ENCODE results near the gene BBX. TPM values are rescaled to one million over a fixed set of nuclear protein-coding genes. Genes with fewer than 3 reads are reported as not detected.

BBX gene
- polyA plus RNA-seq, 1 donor from 2014 or later = 23.8 TPM

DNA sequence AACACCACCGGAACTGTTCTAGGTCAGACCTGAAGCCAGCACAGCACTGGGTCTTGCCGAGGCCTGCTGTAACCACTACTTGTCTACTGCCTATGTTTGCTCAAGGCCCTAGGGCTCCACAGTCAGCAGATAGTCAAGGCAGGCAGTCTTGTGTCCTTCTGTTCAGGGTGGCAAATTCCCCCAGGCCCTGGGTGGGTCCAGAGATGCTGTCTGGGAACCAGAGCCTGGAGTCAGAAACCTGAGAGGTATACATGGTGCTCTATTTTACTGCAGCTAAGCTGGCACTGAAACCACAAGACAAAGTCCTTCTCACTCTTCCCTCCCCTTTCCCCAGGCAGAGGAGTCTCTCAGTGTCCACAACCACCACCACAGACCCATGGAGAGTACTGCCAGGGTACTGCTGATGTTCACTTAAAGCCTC, 89.9 kb downstream of the BBX start:
- H3K27me3 ChIP-seq (ENCODE audit: insufficient read depth, low read depth, low read length) = no peaks in the 10 kb centered on the region
- H4K20me1 ChIP-seq (ENCODE audit: insufficient read depth) = no peaks in the 10 kb centered on the region
- H3K4me2 ChIP-seq (ENCODE audit: low read length) = no peak overlapping the region
- TF ChIP-seq, protein P1, sequence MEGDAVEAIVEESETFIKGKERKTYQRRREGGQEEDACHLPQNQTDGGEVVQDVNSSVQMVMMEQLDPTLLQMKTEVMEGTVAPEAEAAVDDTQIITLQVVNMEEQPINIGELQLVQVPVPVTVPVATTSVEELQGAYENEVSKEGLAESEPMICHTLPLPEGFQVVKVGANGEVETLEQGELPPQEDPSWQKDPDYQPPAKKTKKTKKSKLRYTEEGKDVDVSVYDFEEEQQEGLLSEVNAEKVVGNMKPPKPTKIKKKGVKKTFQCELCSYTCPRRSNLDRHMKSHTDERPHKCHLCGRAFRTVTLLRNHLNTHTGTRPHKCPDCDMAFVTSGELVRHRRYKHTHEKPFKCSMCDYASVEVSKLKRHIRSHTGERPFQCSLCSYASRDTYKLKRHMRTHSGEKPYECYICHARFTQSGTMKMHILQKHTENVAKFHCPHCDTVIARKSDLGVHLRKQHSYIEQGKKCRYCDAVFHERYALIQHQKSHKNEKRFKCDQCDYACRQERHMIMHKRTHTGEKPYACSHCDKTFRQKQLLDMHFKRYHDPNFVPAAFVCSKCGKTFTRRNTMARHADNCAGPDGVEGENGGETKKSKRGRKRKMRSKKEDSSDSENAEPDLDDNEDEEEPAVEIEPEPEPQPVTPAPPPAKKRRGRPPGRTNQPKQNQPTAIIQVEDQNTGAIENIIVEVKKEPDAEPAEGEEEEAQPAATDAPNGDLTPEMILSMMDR (IDR thresholded peaks at IDR 0.05; ENCODE audit: poor library complexity, severe bottlenecking) = no peak
- no peak for TF ChIP-seq MXI1 (conservative IDR thresholded peaks at IDR 0.05; ENCODE audit: poor library complexity, severe bottlenecking)
- TF ChIP-seq EP300 (conservative IDR thresholded peaks at IDR 0.05; ENCODE audit: poor library complexity, severe bottlenecking) = no peak
- TF ChIP-seq, protein P2, sequence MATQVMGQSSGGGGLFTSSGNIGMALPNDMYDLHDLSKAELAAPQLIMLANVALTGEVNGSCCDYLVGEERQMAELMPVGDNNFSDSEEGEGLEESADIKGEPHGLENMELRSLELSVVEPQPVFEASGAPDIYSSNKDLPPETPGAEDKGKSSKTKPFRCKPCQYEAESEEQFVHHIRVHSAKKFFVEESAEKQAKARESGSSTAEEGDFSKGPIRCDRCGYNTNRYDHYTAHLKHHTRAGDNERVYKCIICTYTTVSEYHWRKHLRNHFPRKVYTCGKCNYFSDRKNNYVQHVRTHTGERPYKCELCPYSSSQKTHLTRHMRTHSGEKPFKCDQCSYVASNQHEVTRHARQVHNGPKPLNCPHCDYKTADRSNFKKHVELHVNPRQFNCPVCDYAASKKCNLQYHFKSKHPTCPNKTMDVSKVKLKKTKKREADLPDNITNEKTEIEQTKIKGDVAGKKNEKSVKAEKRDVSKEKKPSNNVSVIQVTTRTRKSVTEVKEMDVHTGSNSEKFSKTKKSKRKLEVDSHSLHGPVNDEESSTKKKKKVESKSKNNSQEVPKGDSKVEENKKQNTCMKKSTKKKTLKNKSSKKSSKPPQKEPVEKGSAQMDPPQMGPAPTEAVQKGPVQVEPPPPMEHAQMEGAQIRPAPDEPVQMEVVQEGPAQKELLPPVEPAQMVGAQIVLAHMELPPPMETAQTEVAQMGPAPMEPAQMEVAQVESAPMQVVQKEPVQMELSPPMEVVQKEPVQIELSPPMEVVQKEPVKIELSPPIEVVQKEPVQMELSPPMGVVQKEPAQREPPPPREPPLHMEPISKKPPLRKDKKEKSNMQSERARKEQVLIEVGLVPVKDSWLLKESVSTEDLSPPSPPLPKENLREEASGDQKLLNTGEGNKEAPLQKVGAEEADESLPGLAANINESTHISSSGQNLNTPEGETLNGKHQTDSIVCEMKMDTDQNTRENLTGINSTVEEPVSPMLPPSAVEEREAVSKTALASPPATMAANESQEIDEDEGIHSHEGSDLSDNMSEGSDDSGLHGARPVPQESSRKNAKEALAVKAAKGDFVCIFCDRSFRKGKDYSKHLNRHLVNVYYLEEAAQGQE (IDR thresholded peaks at IDR 0.05; ENCODE audit: borderline replicate concordance) = no peak
- no peak for TF ChIP-seq TAF1 (IDR thresholded peaks at IDR 0.05; ENCODE audit: low read depth)
- TF ChIP-seq SMC3 (conservative IDR thresholded peaks at IDR 0.05; ENCODE audit: poor library complexity) = no peak
- no peak for TF ChIP-seq RAD21 (conservative IDR thresholded peaks at IDR 0.05)
- no peak for TF ChIP-seq POLR2AphosphoS5 (IDR thresholded peaks at IDR 0.05)
- TF ChIP-seq EZH2 (IDR thresholded peaks at IDR 0.05; ENCODE audit: borderline replicate concordance, insufficient read depth, low read length, poor library complexity, severe bottlenecking) = no peak
- no peaks in the 10 kb centered on the region for H3F3A ChIP-seq (ENCODE audit: insufficient read depth, low read length, poor library complexity, severe bottlenecking)
- no peak overlapping the region for H3K4me3 ChIP-seq (ENCODE audit: low read length)
- no peak overlapping the region for H2AFZ ChIP-seq (ENCODE audit: low read depth, low read length)
- no peak overlapping the region for H3K9ac ChIP-seq (ENCODE audit: low read length)
- H3K9me3 ChIP-seq (ENCODE audit: low read length) = no peaks in the 10 kb centered on the region
- no peak overlapping the region for H3K27ac ChIP-seq (ENCODE audit: low read length)
- H3K36me3 ChIP-seq (ENCODE audit: insufficient read depth, low read length) = no peaks in the 10 kb centered on the region
- peaks cover 23% of the 10 kb centered on the region for H3K79me2 ChIP-seq (replicated peaks; ENCODE audit: insufficient read depth, low read length)
- no peaks in the 10 kb centered on the region for H3K9me2 ChIP-seq (ENCODE audit: insufficient read depth, low read length)

DNA sequence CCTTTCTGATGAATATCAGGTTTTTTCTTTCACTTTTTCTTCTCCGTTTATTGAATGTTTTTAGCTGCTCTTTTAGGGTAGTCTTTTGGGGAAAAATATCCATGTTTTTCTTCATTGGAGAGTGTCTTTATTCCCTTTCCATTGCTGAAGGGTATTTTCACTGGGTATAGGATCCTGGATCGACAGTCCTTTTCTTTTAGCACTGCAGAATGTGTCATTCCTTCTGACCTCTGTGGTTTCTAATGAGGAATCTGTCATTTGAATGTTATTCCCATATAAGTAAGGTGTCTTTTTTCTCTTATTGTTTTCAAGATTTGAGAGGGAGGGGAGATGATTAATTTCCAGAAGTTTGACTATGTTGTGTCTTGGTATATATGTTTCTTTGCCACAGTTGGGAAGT, 96.8 kb downstream of the BBX start:
- Histone ChIP-seq H3K79me2 (replicated peaks; ENCODE audit: insufficient read depth, low read length) (peaks cover 5% of the 10 kb centered on the region), H4K20me1 (ENCODE audit: insufficient read depth) (no peaks in the 10 kb centered on the region)

More for the DNA sequence above, 96.8 kb downstream of the BBX start:
- no peak overlapping the region for H3K27ac ChIP-seq (ENCODE audit: low read length)
- H3K9me3 ChIP-seq (ENCODE audit: low read length) = no peaks in the 10 kb centered on the region
- H3K4me2 ChIP-seq (ENCODE audit: low read length) = no peak overlapping the region
- no peaks in the 10 kb centered on the region for H3K9me2 ChIP-seq (ENCODE audit: insufficient read depth, low read length)
- peaks cover 4% of the 10 kb centered on the region for H3F3A ChIP-seq (ENCODE audit: insufficient read depth, low read length, poor library complexity, severe bottlenecking)
- H3K27me3 ChIP-seq (ENCODE audit: insufficient read depth, low read depth, low read length) = no peaks in the 10 kb centered on the region
- H3K36me3 ChIP-seq (ENCODE audit: insufficient read depth, low read length) = no peaks in the 10 kb centered on the region
- no peak overlapping the region for H3K4me3 ChIP-seq (ENCODE audit: low read length)
- TF ChIP-seq, protein P1 (IDR thresholded peaks at IDR 0.05; ENCODE audit: poor library complexity, severe bottlenecking) = no peak
- no peak for TF ChIP-seq POLR2AphosphoS5 (IDR thresholded peaks at IDR 0.05)
- TF ChIP-seq EZH2 (IDR thresholded peaks at IDR 0.05; ENCODE audit: borderline replicate concordance, insufficient read depth, low read length, poor library complexity, severe bottlenecking) = no peak
- TF ChIP-seq TAF1 (IDR thresholded peaks at IDR 0.05; ENCODE audit: low read depth) = no peak
- TF ChIP-seq, protein P2 (IDR thresholded peaks at IDR 0.05; ENCODE audit: borderline replicate concordance) = no peak
- no peak for TF ChIP-seq MXI1 (conservative IDR thresholded peaks at IDR 0.05; ENCODE audit: poor library complexity, severe bottlenecking)
- no peak for TF ChIP-seq RAD21 (conservative IDR thresholded peaks at IDR 0.05)
- TF ChIP-seq EP300 (conservative IDR thresholded peaks at IDR 0.05; ENCODE audit: poor library complexity, severe bottlenecking) = no peak
- TF ChIP-seq SMC3 (conservative IDR thresholded peaks at IDR 0.05; ENCODE audit: poor library complexity) = no peak
- H2AFZ ChIP-seq (ENCODE audit: low read depth, low read length) = no peak overlapping the region
- H3K9ac ChIP-seq (ENCODE audit: low read length) = no peak overlapping the region

Measured in neural cell (in vitro differentiated cells).